PFSK-1 (cell line): ENCODE measurements around the gene KLF7.

ENCODE experiments used
- FOXP2 ChIP-seq: optimal IDR thresholded peaks from 2 replicates; pipeline ENCODE3; 2011; ENCODE audit warnings: borderline replicate concordance, control low read depth, inconsistent platforms; ENCODE audit not compliant: insufficient read depth; ENCODE audit errors: extremely low read length, extremely low read depth
- POLR2AphosphoS5 ChIP-seq: IDR thresholded peaks from 2 replicates; pipeline ENCODE4 v1.6.1; 2012; ENCODE audit warnings: low read depth, mild to moderate bottlenecking, control low read depth, low read length, moderate library complexity
- SIN3A ChIP-seq: IDR thresholded peaks from 2 replicates; pipeline ENCODE4 v1.6.1; 2012; ENCODE audit warnings: mild to moderate bottlenecking, low read length, moderate library complexity, borderline replicate concordance; ENCODE audit not compliant: insufficient read depth
- TAF1 ChIP-seq: IDR thresholded peaks from 2 replicates; pipeline ENCODE4 v1.6.1; 2012; ENCODE audit warnings: low read length, control low read depth, borderline replicate concordance; ENCODE audit not compliant: insufficient read depth
- TF ChIP-seq, protein P1 (sequence below), 2 experiments: IDR thresholded peaks; 2 replicates each; pipeline versions ENCODE4 v1.6.1 to v1.8.0; 2011 to 2012; ENCODE audit warnings: low read depth in 2 of 2, low read length in 2 of 2, control low read depth in 1 of 2, inconsistent platforms in 1 of 2, mild to moderate bottlenecking in 1 of 2, moderate library complexity in 1 of 2; ENCODE audit not compliant: insufficient read depth in 1 of 2

Gene KLF7

DNA sequence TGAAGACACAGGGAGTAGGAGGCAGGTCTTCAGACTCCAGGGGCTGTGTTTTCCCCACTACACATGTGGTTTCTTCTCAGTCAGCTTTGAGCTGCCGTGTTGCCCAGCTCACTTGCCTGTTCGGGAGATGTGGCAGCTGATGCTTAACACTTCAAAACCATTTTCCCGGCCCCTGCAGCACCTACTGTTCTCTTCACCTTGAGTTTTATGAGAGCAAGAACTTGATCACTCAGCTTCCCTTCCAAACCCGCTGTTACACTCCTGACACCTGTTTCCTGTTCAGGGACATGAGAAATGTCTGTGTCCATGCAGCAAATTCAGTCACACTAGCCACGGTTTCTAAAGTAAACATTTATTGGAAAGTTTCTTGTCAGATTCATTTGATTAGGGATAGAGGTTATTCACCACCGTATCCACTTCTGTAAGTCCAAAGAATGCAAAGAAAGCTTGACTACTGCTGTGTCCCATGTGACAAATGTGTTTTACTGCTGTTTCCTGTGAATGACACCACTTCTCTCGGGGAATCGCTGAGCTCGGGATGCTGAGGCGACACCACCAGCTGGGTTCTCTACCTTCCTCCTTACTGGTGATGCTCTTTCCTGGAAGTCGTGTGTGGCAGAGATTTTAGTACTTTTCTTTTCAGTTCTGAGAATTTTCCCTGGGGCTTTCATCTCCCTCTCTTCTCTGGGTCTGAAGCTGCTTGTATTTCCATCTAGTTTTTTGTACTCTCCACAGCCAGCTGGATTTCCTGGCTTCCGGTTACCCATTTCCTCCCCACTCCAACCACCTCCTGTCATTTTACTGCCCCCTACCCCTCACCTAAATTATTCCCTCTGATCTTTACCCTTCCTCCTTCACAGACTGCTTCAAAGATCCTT, 91.7 kb downstream of the KLF7 start:
- no peak for TF ChIP-seq SIN3A
- no peak for TF ChIP-seq TAF1
- TF ChIP-seq POLR2AphosphoS5, result no peak
- TF ChIP-seq FOXP2, result no peak
- TF ChIP-seq, protein P1, sequence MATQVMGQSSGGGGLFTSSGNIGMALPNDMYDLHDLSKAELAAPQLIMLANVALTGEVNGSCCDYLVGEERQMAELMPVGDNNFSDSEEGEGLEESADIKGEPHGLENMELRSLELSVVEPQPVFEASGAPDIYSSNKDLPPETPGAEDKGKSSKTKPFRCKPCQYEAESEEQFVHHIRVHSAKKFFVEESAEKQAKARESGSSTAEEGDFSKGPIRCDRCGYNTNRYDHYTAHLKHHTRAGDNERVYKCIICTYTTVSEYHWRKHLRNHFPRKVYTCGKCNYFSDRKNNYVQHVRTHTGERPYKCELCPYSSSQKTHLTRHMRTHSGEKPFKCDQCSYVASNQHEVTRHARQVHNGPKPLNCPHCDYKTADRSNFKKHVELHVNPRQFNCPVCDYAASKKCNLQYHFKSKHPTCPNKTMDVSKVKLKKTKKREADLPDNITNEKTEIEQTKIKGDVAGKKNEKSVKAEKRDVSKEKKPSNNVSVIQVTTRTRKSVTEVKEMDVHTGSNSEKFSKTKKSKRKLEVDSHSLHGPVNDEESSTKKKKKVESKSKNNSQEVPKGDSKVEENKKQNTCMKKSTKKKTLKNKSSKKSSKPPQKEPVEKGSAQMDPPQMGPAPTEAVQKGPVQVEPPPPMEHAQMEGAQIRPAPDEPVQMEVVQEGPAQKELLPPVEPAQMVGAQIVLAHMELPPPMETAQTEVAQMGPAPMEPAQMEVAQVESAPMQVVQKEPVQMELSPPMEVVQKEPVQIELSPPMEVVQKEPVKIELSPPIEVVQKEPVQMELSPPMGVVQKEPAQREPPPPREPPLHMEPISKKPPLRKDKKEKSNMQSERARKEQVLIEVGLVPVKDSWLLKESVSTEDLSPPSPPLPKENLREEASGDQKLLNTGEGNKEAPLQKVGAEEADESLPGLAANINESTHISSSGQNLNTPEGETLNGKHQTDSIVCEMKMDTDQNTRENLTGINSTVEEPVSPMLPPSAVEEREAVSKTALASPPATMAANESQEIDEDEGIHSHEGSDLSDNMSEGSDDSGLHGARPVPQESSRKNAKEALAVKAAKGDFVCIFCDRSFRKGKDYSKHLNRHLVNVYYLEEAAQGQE (IDR thresholded peaks at IDR 0.05; ENCODE audit: insufficient read depth in 1 of 2, low read depth in 2 of 2, low read length in 2 of 2), result no peak

GRCh38 chr2:207073412-207073800, 92.3 kb downstream of the KLF7 start:
- TF ChIP-seq, protein P1 (IDR thresholded peaks at IDR 0.05; ENCODE audit: insufficient read depth in 1 of 2, low read depth in 2 of 2, low read length in 2 of 2), result no peak
- no peak for TF ChIP-seq POLR2AphosphoS5

GRCh38 chr2:207072571-207072970, 93.2 kb downstream of the KLF7 start:
- TF ChIP-seq TAF1 (no peak), FOXP2 (no peak), POLR2AphosphoS5 (no peak), SIN3A (no peak)
- TF ChIP-seq, protein P1 (IDR thresholded peaks at IDR 0.05; ENCODE audit: insufficient read depth in 1 of 2, low read depth in 2 of 2, low read length in 2 of 2), result no peak

DNA sequence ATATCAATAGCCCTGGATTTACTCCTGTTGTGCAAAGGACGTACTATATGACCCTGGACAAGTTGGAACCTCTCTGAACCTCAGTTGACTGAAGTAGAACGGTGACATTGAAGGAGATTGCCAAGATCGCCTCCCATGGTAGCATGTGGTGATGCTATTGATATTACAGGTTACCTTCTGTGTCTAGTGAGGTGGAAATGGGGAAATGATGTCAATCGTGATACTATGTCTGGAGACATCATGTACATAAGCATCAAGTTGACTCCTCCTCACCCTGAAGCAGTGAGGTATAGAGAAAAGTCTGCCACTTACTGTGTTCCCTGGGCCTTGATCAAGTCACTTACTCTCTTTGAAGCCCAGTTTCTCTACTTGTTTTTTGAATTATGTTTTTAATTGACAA, 93.9 kb downstream of the KLF7 start:
- TF ChIP-seq, protein P1 (IDR thresholded peaks at IDR 0.05; ENCODE audit: insufficient read depth in 1 of 2, low read depth in 2 of 2, low read length in 2 of 2), result no peak
- no peak for TF ChIP-seq SIN3A
- TF ChIP-seq POLR2AphosphoS5, result no peak
- TF ChIP-seq FOXP2, result no peak
- no peak for TF ChIP-seq TAF1
